Stimulated activated CD8-positive, alpha-beta memory T cell treated with anti-CD3 and anti-CD28 coated beads, Interleukin-15, amount 100 ng/mL, for 1 hour (primary cell): ENCODE measurements around the gene ATXN1.

Experiments
- DNase-seq: peaks from one replicate; pipeline ENCODE4 v3.0.0-alpha.2; 2020; ENCODE audit warnings: low read depth

ATXN1 gene

DNA sequence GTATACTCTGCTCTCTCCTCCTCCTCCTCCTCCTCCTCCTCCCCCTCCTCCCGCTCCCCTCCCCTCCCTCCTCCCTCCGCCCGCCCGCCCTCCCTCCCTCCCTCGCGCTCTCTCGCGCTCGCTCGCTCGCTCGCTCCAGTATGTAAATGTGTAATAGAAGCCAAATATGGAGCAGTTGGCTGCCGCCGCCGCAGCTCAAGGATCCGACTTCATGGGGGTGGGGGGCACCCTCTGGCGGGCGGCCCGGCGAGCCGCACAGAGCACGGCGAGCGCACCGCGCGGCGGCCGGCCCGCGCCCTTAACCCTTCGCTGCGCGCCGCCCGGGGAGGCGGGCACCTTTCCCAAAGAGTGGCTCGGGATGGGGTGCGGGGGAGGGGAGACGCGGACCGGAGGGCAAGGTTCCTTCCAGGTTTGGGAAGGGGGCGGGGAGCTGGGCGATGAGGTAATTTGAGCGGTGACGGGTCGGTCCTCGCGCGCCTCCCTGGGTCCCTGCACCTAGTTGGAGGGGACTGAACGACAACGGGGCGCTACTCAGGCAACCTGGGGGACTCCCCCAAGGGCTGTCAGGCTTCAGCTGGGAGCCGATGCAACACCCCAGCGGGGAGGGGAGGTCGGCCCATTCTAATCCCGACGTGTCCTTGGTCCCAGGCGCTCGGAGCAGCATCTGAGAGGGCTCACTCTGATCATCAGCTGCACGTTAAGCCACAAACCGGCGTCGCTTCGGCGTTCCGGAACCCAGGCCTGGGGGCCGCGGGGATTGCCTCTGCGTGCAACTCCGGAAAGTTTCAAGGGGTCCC lies 409 bp upstream of the ATXN1 start:
- peak; percentile 67 for DNase-seq

DNA sequence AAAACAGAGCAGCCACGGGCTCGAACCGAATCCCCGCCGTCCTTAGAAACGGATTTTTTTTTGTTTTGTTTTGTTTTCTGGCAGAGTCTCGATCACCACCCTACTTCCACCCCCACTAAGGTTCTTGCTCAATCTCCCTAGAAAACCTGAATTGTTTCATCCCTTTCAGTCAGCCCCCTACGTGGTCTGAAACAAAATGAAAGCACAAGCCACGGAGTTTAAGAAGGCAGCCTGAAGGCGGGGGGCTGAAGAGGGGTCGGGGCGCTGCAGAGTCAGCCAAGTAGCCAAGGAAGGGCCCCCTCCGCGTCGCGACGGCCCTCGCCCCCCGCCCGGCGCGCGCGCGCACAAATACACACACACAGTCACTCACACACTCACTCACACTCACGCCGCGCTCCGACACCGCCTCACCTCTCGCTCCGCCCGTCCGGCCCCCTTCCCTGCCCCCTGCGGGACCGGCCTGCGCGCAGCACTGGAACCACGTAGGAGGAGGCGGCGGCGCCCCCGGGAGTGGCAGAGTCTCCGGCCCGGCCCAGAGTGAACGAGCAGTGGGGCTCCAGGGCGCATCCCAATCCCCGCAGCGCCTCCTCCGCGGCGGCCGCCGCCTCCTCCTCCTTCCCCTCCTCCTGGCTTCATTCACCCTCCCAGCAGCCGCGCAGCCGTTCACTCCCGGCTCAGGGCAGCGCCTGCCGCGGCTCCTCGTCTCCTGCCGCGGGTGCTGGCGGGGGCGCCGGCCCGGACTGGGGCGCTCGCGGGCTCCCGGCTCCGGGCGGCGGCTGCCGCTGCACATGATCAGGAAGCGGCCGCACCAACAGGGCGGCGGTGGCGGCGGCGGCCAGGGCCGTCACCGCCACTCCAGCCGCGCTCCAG lies 1.4 kb downstream of the ATXN1 start:
- DNase-seq, result peak; percentile 47

DNA sequence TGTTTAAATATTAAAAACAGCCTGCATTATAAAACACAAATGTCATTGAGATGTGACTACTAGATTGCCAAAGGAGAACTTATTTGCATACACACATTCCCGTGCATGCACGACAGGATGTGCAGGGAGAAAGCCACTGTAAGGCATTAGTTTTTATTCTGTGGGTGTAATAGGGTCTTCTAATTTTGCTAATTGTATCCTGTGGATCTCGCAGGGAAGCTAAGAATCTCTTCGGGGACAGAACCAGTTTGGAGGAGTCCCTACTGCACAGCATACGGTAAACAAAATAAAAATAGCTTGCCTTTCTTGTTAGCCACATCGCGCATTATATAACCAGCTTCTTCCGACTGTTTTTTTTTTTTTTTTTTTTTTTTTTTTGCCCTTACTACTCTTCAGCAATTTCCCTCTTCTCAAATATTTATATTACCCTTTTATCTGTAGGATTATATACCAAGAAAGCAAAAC lies 2.0 kb downstream of the ATXN1 start:
- DNase-seq, result no peak

DNA sequence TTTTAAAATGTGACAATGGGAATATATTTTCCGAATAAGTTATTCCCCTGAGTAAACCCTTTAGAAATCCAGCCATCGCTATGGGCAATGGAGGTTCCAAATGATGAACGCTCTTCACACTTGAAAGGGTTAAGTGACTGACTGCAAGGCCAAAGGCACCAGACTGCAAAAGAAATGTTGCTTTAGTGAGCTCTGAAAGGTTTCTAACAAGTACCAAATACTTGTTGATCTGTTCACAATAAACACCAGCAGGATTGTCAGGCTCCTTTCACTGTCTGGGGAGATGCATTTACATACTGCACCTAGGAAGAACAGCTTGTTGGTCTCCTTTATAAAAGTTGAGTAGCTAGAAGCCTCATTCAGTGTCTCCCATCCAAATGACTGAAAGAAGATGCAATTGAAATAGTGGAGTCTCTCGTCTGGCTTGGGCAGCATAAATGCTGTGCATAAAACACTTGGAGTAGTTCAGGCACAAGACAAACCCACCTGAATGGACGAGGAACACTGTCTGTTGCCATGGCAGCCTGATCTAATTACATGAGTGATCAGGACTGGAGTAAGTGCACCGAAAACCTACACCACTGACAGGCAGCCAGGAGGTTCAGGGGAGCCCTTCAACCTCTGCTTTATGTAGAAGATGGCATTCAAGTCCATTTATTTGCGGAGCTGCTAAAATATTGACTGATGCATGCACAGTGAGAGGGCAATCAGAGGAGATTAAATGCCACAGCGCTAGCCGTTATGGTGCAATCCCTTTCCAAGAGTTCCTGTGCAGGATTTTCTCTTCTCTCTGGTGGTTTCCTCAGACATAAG lies 2.9 kb downstream of the ATXN1 start:
- DNase-seq, result no peak

DNA sequence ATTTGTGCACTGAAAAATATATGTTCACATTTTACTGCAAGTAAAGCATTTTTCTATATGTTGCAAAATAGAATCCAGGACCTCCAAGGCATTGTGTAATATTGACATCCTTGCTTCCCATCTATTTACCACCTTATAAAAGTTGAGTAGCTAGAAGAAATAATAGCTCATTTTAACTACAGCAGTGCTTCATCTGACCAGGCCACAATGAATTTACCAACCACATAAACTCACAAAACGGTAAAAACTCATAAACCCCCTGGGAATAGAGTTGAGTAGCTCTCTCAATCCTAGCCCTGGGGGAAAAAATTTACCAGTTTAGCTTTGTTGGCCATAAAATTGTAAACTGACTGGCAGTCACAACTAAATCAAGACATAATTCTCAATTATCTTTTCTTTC lies 3.9 kb downstream of the ATXN1 start:
- DNase-seq, result no peak

DNA sequence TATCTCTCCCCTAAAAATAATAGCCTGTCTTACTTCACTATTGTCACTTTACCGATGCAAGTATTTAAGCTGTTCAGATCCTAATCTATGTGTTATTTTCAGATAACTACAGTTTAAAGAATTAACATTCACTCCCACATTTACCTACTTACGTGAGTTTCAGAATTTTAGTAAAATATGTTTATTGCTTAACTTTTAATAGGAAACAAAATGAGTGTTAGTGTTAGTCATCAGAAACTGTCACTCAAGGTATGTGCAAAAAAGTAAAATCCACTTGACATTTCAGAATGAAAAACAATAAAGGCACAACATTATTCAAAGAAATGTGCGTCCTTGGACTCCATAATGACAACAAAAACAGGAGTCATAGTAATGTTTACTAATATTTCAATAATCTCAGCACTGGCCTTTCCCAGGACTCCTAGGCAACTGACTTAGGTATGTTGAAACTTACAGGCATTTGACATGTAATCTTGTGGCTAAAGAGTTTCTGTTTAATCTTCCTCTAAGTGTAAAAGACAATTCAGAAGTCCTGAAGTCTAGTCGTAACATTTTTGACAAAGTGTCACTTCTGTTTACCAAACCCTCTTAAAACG lies 4.5 kb downstream of the ATXN1 start:
- DNase-seq, result no peak

DNA sequence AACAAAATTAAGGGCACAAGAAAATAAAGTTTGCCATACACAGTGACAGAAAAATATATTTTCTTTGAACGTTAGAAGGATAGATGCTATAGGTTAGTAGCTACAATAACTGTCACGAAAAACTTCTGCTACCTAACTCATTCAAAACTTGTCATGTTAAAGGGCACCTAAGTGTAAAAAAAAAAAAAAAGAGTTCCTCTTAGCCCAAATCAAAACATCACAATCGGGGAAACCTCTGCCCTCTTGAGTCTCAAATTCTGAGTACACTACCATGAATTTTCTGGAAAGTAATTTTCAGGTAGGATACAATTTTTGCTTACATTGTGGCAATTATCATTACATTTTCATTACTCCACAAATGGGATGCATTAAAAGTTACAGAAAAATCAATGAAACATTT lies 5.7 kb downstream of the ATXN1 start:
- DNase-seq, result no peak

DNA sequence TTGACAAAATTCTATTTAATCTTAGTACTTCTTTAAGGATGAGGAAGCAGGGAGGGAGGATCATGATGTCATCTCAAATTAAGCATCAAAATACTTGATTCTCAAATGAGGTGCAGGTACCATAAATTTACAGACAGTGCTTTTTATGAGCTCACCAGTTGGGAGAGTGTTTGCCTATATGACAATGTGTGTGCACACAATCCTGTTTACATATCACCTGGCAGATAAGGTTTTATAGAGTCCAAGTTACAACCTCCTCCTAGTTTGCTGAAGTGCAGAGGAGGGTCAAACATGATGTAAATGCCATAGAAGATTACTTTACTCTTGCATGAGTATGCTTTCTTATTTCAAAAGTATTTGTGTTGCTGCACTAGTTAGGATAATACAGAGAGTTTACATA lies 6.4 kb downstream of the ATXN1 start:
- no peak for DNase-seq

DNA sequence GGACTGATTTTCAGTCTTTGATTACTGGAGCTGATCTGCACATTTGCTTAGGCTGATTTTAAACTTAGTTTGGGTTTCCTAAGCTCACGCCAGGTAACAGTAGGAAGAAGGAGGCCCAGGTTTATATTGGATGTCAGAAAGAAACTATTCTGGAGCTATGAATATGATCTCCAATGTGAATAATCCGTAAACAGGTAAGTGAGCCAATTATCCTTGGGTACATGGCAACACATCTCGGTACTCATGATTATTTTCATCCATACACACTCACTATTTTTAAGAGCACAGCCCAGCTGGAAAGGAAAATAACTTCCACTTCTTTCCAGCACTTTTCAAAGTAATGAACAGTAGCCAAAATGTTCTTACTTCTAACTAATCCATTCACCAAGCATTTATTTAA lies 7.0 kb downstream of the ATXN1 start:
- no peak for DNase-seq

DNA sequence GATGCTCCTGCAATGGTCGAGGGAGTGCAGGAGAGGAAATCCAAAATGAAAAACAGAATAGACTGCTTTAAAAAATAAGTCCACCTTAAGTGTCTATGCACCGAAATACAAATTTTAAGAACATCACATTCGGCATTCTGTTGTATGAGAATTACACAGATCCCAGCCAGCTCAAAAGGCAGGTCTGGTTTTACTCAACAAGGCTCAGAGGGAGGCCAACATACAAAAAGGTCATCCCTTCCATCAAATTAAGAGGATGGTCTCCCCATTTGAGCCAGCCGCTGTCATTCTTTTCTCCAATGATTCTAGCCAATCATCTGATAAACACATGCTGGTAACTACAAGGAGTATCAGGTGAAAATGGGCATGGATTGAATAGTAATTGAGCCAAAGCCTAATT lies 7.9 kb downstream of the ATXN1 start:
- DNase-seq, result no peak

DNA sequence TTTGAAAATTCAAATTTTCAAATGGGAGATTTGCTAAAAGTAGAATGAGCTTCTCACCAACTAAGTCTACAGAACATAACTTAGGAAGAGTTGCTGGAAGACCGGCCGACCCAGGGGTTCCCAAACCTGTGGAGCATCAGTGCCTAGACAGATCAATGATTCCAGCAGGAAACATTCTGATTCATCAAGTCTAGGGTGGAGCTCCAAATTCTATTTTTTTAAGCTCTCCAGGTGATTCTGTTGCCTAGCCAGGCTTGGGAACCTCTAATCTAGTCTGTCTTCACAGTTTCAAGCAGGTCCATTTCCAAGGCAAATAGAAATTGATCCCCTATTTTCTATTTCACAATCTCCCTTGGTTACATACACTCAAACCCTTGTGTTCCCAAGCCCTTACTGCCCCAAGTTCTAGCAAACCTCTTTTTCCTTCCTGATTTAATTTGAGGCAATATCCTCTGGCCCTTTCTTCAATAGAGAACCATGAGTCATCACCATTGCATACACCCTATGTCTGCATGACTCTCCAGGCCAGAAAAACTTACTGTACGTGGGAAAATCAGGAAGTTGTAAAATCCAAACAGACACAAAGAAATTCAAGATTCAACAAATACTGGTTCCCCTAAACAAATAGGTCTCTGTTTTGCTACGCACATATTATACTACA lies 8.9 kb downstream of the ATXN1 start:
- DNase-seq, result no peak

DNA sequence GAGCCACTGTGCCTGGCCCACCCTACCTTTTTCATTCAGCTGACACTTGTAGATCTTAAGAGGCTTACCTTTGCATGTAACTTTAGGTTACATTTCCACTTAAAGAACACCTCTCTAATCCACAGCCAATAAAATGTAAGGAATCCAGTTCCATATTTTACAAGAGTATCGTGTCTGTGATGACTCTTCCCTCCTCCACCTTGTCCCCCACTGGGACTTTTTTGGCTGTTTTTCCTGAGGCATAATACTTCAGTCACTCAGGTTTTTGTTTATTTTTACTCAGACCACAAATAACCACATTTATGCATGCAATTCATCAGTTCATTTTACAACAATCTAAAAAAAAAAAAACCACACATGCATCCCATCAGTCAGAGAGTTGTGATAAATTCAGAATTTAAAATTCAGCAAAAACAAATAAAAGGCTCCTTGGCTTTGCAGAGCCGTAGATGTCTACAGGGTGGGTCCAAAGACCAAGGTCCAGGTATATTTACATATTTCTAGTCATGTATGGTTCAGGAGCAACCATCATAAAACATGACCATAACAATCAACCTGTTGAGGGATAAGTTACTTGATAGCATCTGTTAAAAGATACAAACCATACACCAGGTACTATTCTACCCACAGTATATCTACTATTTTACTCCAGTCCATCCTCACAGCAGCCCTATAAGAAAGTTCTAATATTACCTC lies 9.9 kb downstream of the ATXN1 start:
- no peak for DNase-seq

DNA sequence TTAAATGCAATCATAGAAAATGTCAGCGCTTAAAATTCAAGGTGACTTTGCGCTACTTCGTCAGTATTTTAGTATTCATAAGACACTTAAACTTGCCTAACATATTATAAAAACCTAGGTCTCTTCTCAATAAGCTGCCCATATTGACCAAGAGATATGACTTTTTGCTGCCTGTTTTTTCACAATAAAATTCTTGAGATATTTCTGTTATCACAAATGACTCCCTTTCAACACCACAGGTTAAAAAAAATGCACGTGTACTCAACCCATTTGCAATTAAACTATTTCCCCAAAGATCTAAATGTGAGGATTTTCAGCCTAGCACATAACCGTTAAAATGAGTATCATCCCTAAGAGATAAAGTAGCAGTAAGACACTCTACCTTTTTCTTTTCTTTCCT lies 10.7 kb downstream of the ATXN1 start:
- DNase-seq, result no peak

DNA sequence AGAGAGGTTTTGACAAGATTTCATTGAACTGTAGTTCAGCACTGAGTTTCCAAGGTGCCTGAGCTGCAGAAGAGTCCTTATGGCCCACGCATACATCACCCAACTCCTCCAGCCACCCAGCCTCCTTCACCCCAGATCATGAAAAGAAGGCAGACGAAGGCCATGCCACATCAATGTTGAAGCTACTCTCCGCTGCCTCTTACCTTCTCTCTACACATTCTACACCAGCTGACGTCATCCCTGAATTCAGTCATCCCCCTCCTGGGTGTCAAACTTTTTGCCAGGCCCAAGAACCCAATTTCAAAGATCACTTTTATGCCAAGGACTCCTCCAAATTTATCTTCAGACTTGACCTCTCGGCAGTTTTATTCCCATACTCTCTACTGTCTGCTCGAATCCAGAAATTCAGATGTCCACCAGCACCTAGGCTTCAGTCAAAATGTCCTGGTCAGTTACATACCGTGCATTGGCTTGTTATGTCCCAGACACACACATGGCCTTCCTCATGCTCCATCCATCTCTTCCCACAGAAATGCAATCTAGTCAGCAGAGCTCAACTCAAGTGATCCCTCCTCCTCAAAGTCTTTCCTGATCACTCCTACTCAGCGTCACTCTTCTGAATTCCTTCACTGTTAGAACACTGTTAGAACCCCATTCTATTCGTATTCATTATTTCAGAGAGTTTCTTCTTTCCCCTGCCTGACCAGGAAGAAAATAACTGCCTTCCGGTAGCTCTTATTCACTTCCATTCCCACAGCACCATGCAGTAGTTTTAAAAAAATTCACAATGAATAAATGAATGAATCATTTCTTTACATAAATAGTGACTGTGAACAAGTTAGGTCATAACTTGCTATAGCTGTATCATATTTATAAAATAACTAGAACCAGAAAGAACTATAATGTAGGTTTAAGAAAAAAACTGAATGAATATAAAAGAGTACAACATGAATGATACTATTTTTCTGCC lies 11.5 kb downstream of the ATXN1 start:
- DNase-seq, result no peak

DNA sequence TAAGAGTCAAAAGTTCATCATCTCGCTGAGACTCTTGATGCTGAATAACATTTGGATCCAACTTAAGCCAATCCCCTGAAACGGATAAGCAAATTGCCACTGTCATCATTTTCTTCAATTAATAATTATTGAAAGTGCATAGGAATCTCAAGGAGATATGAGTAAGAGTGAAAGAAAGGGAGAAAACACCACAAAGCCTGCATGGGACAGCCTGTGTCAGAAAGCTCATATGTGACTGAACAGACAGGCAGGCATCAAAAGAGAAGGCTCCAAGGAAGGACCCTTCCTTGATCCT lies 13.3 kb downstream of the ATXN1 start:
- DNase-seq, result no peak

DNA sequence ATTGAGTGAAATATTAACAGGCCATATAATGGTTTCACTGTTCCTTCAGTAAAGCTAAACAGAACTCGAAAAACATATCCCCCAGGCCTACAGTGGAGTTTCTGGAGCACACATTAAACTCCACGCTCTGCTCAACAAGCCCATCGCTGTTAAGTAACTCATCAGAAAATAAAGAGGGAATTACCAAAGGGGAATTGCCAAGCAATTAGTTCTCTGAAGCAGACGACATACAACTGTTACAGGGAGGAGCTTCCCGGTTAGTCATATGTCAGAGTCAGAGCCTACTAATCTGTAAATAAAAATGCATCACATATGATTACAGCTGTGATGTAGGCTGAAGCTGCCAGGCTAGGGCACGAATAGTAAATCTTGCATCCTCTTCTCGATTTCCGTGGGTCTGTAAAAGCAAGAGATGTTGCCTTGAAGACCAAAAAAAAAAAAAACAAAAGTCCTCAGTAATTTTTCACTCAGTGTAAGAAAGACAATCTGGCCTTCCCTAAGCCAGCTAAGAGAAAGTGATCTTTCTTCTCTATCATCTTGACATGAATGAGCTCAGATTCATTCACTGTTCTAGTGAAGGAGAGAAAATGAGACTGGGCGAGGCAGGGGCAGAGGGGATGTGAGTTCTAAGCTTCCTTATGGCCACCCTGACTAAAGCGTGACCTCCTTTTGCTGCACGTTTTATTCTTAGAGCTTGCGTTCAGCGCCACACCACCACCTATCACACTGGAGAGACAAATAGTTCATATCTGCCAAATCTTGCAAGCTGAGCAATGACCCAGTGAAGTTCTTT lies 13.8 kb downstream of the ATXN1 start:
- DNase-seq, result no peak

DNA sequence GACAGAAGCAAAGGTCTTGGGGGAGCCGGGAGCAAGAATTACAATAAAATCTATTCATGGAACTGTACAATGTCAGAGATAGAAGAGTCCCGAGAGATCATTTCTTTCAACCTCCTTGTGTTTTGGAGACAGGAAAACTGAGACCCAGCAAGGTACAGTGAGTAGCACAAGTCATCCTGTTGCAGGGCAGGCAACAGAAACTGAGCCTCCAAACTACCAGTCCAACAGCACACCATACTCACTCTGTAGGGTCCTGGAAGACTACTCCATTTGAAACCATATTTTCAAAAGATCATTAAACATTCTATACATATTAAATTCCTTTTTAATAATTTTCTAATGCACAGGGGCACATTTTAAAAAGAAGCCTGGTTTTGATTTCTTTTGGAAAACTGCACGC lies 14.4 kb downstream of the ATXN1 start:
- no peak for DNase-seq

DNA sequence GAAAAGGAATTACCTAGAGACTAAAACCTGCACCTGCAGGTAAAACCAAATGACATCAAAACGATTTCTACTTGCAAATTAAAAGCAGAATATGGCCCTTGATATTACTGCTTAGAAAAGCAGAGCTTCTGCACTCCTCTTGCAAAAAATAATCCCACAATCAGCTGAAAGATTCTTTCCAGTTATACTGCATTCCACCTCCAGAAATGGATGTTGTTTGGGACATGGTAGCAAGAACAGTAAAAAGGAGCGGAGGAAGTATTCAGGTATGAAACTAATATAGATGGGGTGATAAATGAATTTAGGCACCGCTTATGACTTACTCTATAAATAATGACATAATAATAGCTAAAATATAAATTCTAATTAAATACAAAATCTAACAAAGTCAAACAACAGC lies 14.9 kb downstream of the ATXN1 start:
- no peak for DNase-seq

DNA sequence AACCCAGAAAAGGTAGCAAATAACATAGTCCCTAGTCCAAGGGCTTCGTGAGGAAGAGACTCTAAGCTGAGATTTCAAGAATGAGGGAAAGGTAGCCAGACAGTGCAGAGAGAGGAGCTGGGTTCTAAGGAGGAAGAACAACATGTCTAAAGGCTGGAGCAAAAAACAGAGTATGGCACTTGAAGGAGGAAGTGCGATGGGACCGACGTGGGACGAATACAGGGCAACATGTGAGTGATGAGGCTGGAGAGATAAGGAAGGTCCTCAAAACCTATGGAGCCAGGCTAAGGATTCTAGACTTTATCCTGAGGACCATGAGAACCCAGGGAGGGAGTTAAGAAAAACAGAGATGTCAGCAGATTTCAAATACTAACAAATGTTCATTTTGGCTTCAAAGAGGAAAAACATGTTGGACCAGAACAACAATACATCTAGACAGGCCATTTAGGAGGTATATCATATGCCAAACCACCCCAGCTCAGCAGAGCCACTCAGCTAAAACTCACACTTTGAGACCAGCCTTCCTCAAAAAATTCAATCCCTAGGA lies 17.5 kb downstream of the ATXN1 start:
- no peak for DNase-seq
